Neural cell (in vitro differentiated cells): ENCODE measurements around the gene POGZ.

Source experiments
- RAD21 ChIP-seq: fragments of 450-650 bp; conservative IDR thresholded peaks from 2 replicates; pipeline ENCODE4 v1.6.1; 2014; ENCODE audit warnings: antibody characterized with exemption, mild to moderate bottlenecking, moderate library complexity
- TF ChIP-seq, protein P1 (sequence below): fragments of 450-650 bp; IDR thresholded peaks from 2 replicates; pipeline ENCODE4 v1.5.1; 2014; ENCODE audit warnings: antibody characterized with exemption, mild to moderate bottlenecking, moderate library complexity; ENCODE audit not compliant: poor library complexity, severe bottlenecking

DNA sequence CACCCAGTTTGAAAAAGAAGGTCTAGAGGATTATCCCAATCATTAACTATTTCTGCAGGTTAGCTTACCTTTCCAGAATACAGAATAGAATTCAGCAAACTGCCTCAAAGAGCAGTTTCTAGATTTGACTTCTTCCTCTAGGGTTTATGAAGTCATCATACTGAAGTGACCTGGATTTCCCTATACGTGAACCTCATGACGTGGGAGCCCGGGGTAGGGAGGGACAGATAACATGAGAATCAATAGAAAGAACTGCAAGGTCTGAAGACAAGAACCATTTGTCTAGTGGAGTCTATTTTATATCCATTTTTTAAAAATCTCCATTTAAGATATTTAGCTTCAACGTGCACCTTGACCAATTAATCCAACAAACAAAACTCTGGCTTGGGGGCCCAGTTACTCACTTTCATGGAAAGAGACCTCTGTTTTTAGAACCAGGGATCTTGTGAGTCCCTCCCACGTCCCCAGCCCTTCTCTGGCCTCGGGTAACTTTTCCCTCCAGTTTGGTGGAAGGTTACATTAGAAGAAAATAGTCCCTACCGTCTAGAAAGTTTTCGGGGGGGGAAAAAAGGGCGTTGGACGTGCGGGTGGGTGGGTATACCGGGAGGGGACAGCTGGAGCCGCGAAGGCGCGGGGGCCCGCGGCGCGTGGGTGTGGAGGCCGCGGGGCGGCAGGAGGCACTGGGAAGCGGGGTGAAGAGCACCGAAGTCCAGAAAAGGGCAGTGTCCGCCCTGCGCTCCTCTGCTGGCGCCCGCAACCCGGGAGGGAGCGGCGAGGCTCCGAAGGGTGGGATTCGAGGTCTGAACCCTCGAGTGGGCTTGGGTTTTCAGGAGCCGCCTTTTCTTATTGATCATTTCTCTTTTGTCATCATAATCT, 13.8 kb upstream of the POGZ start:
- no peak for TF ChIP-seq RAD21
- TF ChIP-seq, protein P1, sequence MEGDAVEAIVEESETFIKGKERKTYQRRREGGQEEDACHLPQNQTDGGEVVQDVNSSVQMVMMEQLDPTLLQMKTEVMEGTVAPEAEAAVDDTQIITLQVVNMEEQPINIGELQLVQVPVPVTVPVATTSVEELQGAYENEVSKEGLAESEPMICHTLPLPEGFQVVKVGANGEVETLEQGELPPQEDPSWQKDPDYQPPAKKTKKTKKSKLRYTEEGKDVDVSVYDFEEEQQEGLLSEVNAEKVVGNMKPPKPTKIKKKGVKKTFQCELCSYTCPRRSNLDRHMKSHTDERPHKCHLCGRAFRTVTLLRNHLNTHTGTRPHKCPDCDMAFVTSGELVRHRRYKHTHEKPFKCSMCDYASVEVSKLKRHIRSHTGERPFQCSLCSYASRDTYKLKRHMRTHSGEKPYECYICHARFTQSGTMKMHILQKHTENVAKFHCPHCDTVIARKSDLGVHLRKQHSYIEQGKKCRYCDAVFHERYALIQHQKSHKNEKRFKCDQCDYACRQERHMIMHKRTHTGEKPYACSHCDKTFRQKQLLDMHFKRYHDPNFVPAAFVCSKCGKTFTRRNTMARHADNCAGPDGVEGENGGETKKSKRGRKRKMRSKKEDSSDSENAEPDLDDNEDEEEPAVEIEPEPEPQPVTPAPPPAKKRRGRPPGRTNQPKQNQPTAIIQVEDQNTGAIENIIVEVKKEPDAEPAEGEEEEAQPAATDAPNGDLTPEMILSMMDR: no peak
